Hypothalamus (tissue), 51 donors: ENCODE measurements around the gene USP21.

Experiments used
- DNase-seq, 51 donors: peaks; one replicate each; lab custom pipeline; 2025; lab: John Stamatoyannopoulos, UW

USP21 gene

GRCh38 chr1:161207173-161207572 is 47.9 kb downstream of the USP21 start:
- DNase-seq: peak in 1 of 51 donors; percentile 3

GRCh38 chr1:161209790-161210409 is 50.6 kb downstream of the USP21 start:
- DNase-seq: peak in 42 of 51 donors; percentile 10 to 77 (median 52)

- no peak for DNase-seq
These were observed 55.1 kb downstream of the USP21 start for GRCh38 chr1:161214369-161214768.

GRCh38 chr1:161215076-161215475 is 55.8 kb downstream of the USP21 start, which contains the start of gene FCER1G:
Gene FCER1G, plus strand, starts transcription at chr1:161215295. Its CDS starts 27 bp downstream, at chr1:161215322.
- DNase-seq: peak in 10 of 51 donors; percentile 8 to 22 (median 16)
